A673 (cell line): ENCODE measurements around the gene POLE. TPM values are rescaled to one million over a fixed set of nuclear protein-coding genes. Genes with fewer than 3 reads are reported as not detected.
"Not testable (repeated sequence)": the region's sequence is repeated elsewhere in the genome, so short reads cannot be mapped to it uniquely, and the experiment has no call there.

ENCODE experiments used
- BruUV-seq: library from RNA; stranded (reverse); fragments of 400-500 nt; replicated peaks from 2 replicates; lab custom pipeline; 2021; lab: Mats Ljungman, UMichigan
- CTCF ChIA-PET: fragments of 300-600 bp; sonication (Branson Sonifier 250); formaldehyde crosslinking; loops from one replicate; lab custom pipeline; 2022; ENCODE audit warnings: antibody characterized with exemption; lab: Charles Lee
- POLR2A ChIA-PET: fragments of 300-600 bp; sonication (Branson Sonifier 250); formaldehyde crosslinking; loops from one replicate; lab custom pipeline; 2022; ENCODE audit warnings: antibody characterized with exemption; ENCODE audit not compliant: low non-redundant PET; lab: Charles Lee
- DNase-seq: peaks from one replicate; pipeline ENCODE4 v3.0.0-alpha.2; 2015; ENCODE audit warnings: low spot score
- H3K27ac ChIP-seq: fragments of 200-600 bp; sonication (generic); 2 replicates; pipeline ENCODE4 v1.5.1; 2016; ENCODE audit warnings: mixed run types, low read depth, mild to moderate bottlenecking, mixed read lengths, antibody characterized with exemption, low read length; ENCODE audit not compliant: poor library complexity, severe bottlenecking
- H3K27me3 ChIP-seq: fragments of 200-600 bp; sonication (generic); replicated peaks from 2 replicates; pipeline ENCODE4 v1.6.1; 2017; ENCODE audit warnings: mixed run types, low read depth, mild to moderate bottlenecking, mixed read lengths, antibody characterized with exemption, low read length; ENCODE audit not compliant: insufficient read depth, poor library complexity
- H3K36me3 ChIP-seq: fragments of 200-600 bp; sonication (generic); 2 replicates; pipeline ENCODE4 v1.6.1; 2016; ENCODE audit warnings: mixed run types, mild to moderate bottlenecking, mixed read lengths, antibody characterized with exemption, low read length; ENCODE audit not compliant: insufficient read depth, poor library complexity, severe bottlenecking
- H3K4me1 ChIP-seq: fragments of 200-600 bp; sonication (generic); 2 replicates; pipeline ENCODE4 v1.6.1; 2017; ENCODE audit warnings: mixed run types, mild to moderate bottlenecking, mixed read lengths, antibody characterized with exemption, low read length; ENCODE audit not compliant: insufficient read depth, poor library complexity, severe bottlenecking
- H3K4me3 ChIP-seq: fragments of 200-600 bp; sonication (generic); 2 replicates; pipeline ENCODE4 v1.5.1; 2016; ENCODE audit warnings: low read depth, mixed run types, mild to moderate bottlenecking, mixed read lengths, low read length; ENCODE audit not compliant: poor library complexity, severe bottlenecking
- H3K9me3 ChIP-seq: fragments of 200-600 bp; sonication (generic); 2 replicates; pipeline ENCODE4 v1.6.1; 2016; ENCODE audit warnings: mixed run types, low read depth, mild to moderate bottlenecking, mixed read lengths, antibody characterized with exemption, low read length; ENCODE audit not compliant: poor library complexity, severe bottlenecking
- EZH2 ChIP-seq: fragments of 200-600 bp; sonication (generic); IDR thresholded peaks from 2 replicates; pipeline ENCODE4 v1.6.1; 2017; ENCODE audit warnings: borderline replicate concordance, low read depth, mild to moderate bottlenecking, mixed read lengths, antibody characterized with exemption, low read length; ENCODE audit not compliant: poor library complexity, severe bottlenecking
- intact Hi-C: fragments of 100-400 bp; cut with micrococcal nuclease; formaldehyde crosslinking; loops from one replicate; pipeline ENCODE4 v1.10.0; 2022; ENCODE audit not compliant: unreplicated experiment
- total RNA-seq: library from RNA; stranded (reverse); gene quantifications from 2 replicates; pipeline ENCODE4 v1.2.3, GENCODE V29; 2021
- TF ChIP-seq, protein P1 (sequence below): fragments of 300-800, 200-600 bp; sonication (generic); conservative IDR thresholded peaks from 2 replicates; pipeline ENCODE4 v1.5.1; 2017; ENCODE audit warnings: low read depth, mild to moderate bottlenecking, antibody characterized with exemption, low read length, moderate library complexity, mixed read lengths

Gene POLE
- total RNA-seq, 1 experiment from 2014 or later, result 239 TPM

DNA sequence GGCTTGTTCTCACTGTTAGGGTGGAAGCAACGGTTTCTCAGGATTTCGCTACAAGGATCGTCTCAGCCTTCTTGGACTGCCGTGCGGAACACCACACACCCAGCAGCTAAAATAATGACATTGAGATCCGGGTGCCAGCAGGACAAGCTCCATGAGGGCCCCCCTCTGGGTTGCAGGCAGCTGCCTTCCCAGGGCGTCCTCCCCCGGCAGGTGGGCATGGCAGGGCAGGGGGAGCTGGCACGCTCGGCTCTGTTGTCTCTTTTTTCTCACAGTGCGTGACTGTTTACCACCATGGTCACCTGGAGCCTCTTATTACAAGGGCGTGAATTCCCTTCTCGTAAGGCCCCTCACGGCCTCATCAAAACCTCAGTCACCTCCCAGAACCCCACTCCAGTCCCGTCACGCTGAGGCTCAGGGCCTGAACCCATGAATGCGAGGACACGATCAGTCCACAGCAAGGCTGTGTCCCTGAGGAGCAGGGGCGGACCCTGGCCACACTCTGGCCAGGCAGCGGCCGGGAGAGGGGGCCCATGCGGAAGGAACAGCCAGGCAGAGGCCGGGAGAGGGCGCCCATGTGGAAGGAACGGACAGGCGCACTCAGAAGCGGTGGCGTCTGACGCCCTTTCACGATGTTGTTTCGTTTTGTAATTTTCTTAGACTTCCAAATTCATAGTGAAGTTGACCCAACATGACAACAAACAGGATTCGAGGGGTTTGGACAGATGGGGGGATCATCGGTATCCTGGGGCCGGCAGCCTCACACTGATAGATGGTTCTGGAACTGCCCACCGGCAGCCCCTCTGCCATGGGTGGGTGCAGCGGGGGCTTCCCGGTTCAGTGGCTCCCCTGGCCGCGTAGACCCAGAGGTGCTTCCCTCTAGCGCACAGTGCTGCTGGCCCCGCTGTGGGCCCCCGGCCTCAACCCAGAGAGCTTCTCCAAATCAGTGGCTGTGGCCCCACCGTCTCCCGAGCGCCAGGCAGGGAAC is 86.8 kb downstream of the POLE start:
- Histone ChIP-seq H3K27me3 (peaks cover 11% of the 10 kb centered on the region), H3K9me3 (no peaks in the 10 kb centered on the region), H3K27ac (no peak overlapping the region), H3K4me3 (peak overlapping the region; percentile 41), H3K4me1 (peaks cover 12% of the 10 kb centered on the region), H3K36me3 (no peaks in the 10 kb centered on the region)
- ChIA-PET POLR2A (no interaction called here), CTCF (interaction anchor here (2.9 kb wide), 1 partner anchor 15 kb away, joined by 13 read pairs; no protein-coding TSS in a partner anchor)
- BruUV-seq, result no TSS peak
- TF ChIP-seq, protein P1, sequence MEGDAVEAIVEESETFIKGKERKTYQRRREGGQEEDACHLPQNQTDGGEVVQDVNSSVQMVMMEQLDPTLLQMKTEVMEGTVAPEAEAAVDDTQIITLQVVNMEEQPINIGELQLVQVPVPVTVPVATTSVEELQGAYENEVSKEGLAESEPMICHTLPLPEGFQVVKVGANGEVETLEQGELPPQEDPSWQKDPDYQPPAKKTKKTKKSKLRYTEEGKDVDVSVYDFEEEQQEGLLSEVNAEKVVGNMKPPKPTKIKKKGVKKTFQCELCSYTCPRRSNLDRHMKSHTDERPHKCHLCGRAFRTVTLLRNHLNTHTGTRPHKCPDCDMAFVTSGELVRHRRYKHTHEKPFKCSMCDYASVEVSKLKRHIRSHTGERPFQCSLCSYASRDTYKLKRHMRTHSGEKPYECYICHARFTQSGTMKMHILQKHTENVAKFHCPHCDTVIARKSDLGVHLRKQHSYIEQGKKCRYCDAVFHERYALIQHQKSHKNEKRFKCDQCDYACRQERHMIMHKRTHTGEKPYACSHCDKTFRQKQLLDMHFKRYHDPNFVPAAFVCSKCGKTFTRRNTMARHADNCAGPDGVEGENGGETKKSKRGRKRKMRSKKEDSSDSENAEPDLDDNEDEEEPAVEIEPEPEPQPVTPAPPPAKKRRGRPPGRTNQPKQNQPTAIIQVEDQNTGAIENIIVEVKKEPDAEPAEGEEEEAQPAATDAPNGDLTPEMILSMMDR, result peak; percentile 83
- TF ChIP-seq EZH2, result no peak
- peak; percentile 71 for DNase-seq
- intact Hi-C loops, result no loop called here

DNA sequence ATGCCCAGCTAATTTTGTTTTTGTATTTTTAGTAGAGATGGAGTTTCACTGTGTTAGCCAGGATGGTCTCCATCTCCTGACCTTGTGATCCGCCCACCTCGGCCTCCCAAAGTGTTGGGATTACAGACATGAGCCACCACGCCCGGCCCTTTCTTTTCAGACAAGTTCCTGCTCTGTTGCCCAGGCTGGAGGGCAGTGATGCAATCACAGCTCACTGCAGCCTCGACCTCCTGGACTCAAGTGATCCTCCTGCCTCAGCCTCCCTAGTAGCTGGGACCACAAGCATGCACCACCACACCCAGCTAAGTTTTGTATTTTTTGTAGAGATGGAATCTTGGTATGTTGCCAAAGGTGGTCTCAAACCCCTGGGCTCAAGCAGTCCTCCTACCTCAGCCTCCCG is 87.6 kb downstream of the POLE start:
- POLR2A ChIA-PET, H3K27ac ChIP-seq, BruUV-seq, H3K9me3 ChIP-seq, H3K4me3 ChIP-seq, intact Hi-C loops, H3K36me3 ChIP-seq, DNase-seq: not testable (repeated sequence)
- CTCF ChIA-PET, result interaction anchor here (2.9 kb wide), 1 partner anchor 15 kb away, joined by 13 read pairs; no protein-coding TSS in a partner anchor
- Histone ChIP-seq H3K27me3 (peaks cover 11% of the 10 kb centered on the region), H3K4me1 (peaks cover 12% of the 10 kb centered on the region)

DNA sequence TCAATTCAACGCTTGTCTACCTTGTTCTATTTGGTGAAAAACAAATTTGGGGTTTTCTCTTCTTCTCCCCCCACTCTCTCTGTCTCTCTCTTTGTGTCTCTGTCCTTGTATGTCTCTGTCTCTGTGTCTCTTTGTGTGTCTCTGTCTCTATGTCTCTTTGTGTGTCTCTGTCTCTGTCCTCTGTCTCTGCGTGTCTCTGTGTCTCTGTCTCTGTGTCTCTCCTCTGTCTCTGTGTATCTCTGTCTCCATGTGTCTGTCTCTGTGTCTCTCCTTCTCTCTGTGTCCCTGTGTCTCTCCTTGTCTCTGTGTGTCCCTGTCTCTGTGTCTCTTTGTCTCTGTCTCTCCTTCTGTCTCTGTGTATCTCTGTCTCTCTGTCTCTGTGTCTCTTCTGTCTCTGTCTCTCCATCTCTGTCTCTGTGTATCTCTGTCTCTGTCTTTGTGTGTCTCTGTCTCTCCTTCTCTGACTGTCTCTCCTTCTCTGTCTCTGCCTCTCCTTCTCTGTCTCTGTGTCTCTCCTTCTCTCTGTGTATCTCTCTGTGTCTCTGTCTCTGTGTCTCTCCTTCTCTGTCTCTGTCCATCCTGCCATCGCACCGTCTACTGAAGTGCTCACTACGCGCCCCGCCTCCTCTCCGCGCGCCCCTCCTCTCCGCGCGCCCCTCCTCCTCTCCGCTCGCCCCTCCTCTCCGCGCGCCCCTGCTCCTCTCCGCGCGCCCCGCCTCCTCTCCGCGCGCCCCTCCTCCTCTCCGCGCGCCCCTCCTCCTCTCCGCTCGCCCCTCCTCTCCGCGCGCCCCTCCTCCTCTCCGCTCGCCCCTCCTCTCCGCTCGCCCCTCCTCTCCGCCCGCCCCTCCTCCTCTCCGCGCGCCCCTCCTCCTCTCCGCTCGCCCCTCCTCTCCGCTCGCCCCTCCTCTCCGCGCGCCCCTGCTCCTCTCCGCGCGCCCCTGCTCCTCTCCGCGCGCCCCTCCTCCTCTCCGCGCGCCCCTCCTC is 89.5 kb downstream of the POLE start:
- TF ChIP-seq EZH2, result no peak
- TF ChIP-seq, protein P1, result no peak
- no peaks in the 10 kb centered on the region for H3K36me3 ChIP-seq
- intact Hi-C loops, result no loop called here
- ChIA-PET POLR2A (no interaction called here), CTCF (no interaction called here)
- no TSS peak for BruUV-seq
- H3K27me3 ChIP-seq, result no peaks in the 10 kb centered on the region
- peaks cover 12% of the 10 kb centered on the region for H3K4me1 ChIP-seq
- H3K27ac ChIP-seq, result no peak overlapping the region
- H3K4me3 ChIP-seq, result peak overlapping the region; percentile 56
- peak; percentile 70 for DNase-seq
- H3K9me3 ChIP-seq, result no peaks in the 10 kb centered on the region
